Cardiac muscle cell (in vitro differentiated cells and primary cell): ENCODE results near the gene ABCC4. TPM values are rescaled to one million over a fixed set of nuclear protein-coding genes. Genes with fewer than 3 reads are reported as not detected.

Source experiments
- DNase-seq, 2 donors: peaks; one replicate each; pipeline versions ENCODE4 v3.0.0 to v3.0.0-alpha.2; 2010 to 2017; ENCODE audit warnings: low read depth in 1 of 2, low spot score in 1 of 2
- H3K27ac ChIP-seq: fragments of 200-600 bp; sonication (generic); 2 replicates; pipeline ENCODE4 v1.5.1; 2016
- H3K27me3 ChIP-seq: fragments of 200-600 bp; sonication (generic); 2 replicates; pipeline ENCODE4 v1.6.0; 2016; ENCODE audit warnings: control low read depth
- H3K36me3 ChIP-seq: fragments of 200-600 bp; sonication (generic); 2 replicates; pipeline ENCODE4 v1.5.1; 2016; ENCODE audit warnings: control low read depth
- H3K4me1 ChIP-seq: fragments of 200-600 bp; sonication (generic); 2 replicates; pipeline ENCODE4 v1.8.1; 2017; ENCODE audit warnings: low read depth, mild to moderate bottlenecking, mixed run types
- H3K4me3 ChIP-seq: fragments of 200-600 bp; sonication (generic); 2 replicates; pipeline ENCODE4 v1.5.1; 2016; ENCODE audit warnings: mild to moderate bottlenecking
- H3K9me3 ChIP-seq: fragments of 200-600 bp; sonication (generic); 2 replicates; pipeline ENCODE4 v1.5.1; 2017; ENCODE audit warnings: low read depth, mild to moderate bottlenecking, control low read depth
- CTCF ChIP-seq: IDR thresholded peaks from 2 replicates; pipeline ENCODE4 v1.5.1; 2012; ENCODE audit warnings: low read depth, mild to moderate bottlenecking, low read length
- polyA plus RNA-seq: library from polyadenylated mRNA; unstranded; fragments of >200 nt; fragmentation: Nextera tagmentation; extraction: Ambion mirVana; gene quantifications from 2 replicates; pipeline ENCODE4 v1.2.1, GENCODE V29; 2016
- total RNA-seq: library from RNA; depleted of rRNA; stranded (reverse); fragments of >200 nt; gene quantifications from 2 replicates; pipeline ENCODE4 v1.2.3, GENCODE V29; 2016

Gene ABCC4
- total and polyA plus RNA-seq, 2 experiments from 2014 or later: 1.6 to 5.0 TPM

GRCh38 chr13:95120650-95121049 is 180.6 kb downstream of the ABCC4 start:
- Histone ChIP-seq H3K27ac (no peak overlapping the region), H3K27me3 (no peaks in the 10 kb centered on the region), H3K4me1 (no peaks in the 10 kb centered on the region), H3K4me3 (no peak overlapping the region), H3K36me3 (no peaks in the 10 kb centered on the region), H3K9me3 (no peaks in the 10 kb centered on the region)
- no peak for DNase-seq
- no peak for TF ChIP-seq CTCF

GRCh38 chr13:95118541-95119324 is 182.5 kb downstream of the ABCC4 start:
- no peak overlapping the region for H3K4me3 ChIP-seq
- H3K36me3 ChIP-seq: no peaks in the 10 kb centered on the region
- TF ChIP-seq CTCF: no peak
- no peaks in the 10 kb centered on the region for H3K27me3 ChIP-seq
- DNase-seq: no peak
- no peaks in the 10 kb centered on the region for H3K9me3 ChIP-seq
- H3K4me1 ChIP-seq: no peaks in the 10 kb centered on the region
- no peak overlapping the region for H3K27ac ChIP-seq

- Histone ChIP-seq H3K27ac (no peak overlapping the region), H3K4me1 (no peaks in the 10 kb centered on the region), H3K9me3 (no peaks in the 10 kb centered on the region), H3K36me3 (no peaks in the 10 kb centered on the region), H3K4me3 (no peak overlapping the region), H3K27me3 (no peaks in the 10 kb centered on the region)
- no peak for DNase-seq
- no peak for TF ChIP-seq CTCF
Observed at GRCh38 chr13:95117092-95117491, 184.2 kb downstream of the ABCC4 start.

- no peak for TF ChIP-seq CTCF
- H3K27ac ChIP-seq: no peak overlapping the region
- no peak overlapping the region for H3K4me3 ChIP-seq
- H3K4me1 ChIP-seq: no peaks in the 10 kb centered on the region
- no peaks in the 10 kb centered on the region for H3K27me3 ChIP-seq
- no peak for DNase-seq
- no peaks in the 10 kb centered on the region for H3K9me3 ChIP-seq
- no peaks in the 10 kb centered on the region for H3K36me3 ChIP-seq
Observed at GRCh38 chr13:95115525-95115924, 185.7 kb downstream of the ABCC4 start.

GRCh38 chr13:95113601-95114000 is 187.7 kb downstream of the ABCC4 start:
- DNase-seq: no peak
- Histone ChIP-seq H3K4me3 (no peak overlapping the region), H3K4me1 (no peaks in the 10 kb centered on the region), H3K27ac (no peak overlapping the region), H3K9me3 (no peaks in the 10 kb centered on the region), H3K27me3 (no peaks in the 10 kb centered on the region), H3K36me3 (no peaks in the 10 kb centered on the region)
- TF ChIP-seq CTCF: no peak
